Liver (tissue), 9 donors: ENCODE measurements around the gene TMA7B. TPM values are rescaled to one million over a fixed set of nuclear protein-coding genes. Genes with fewer than 3 reads are reported as not detected.

ENCODE experiments used
- DNase-seq: peaks from one replicate; pipeline ENCODE4 v3.0.0-alpha.2; 2017; ENCODE audit warnings: low spot score
- H3K27ac ChIP-seq, 2 donors: one replicate each; pipeline ENCODE4 v1.7.0; 2013; ENCODE audit warnings: inconsistent platforms in 2 of 2, low read length in 2 of 2, control low read depth in 1 of 2, low read depth in 1 of 2, mild to moderate bottlenecking in 1 of 2
- H3K27me3 ChIP-seq, 4 donors: one replicate each; pipeline versions ENCODE4 v1.6.1 to v1.7.0; 2013; ENCODE audit warnings: low read length in 3 of 4, inconsistent platforms in 1 of 4, mild to moderate bottlenecking in 1 of 4, moderate library complexity in 1 of 4; ENCODE audit not compliant: control insufficient read depth in 4 of 4, insufficient read depth in 4 of 4
- H3K36me3 ChIP-seq, 4 donors: one replicate each; pipeline versions ENCODE4 v1.6.1 to v1.7.0; 2013; ENCODE audit warnings: low read length in 3 of 4, mild to moderate bottlenecking in 3 of 4, low read depth in 1 of 4, moderate library complexity in 1 of 4; ENCODE audit not compliant: control insufficient read depth in 4 of 4, insufficient read depth in 3 of 4
- H3K4me1 ChIP-seq, 4 donors: one replicate each; pipeline versions ENCODE4 v1.6.1 to v1.7.0; 2013; ENCODE audit warnings: low read length in 3 of 4, mild to moderate bottlenecking in 3 of 4, moderate library complexity in 1 of 4; ENCODE audit not compliant: control insufficient read depth in 4 of 4, insufficient read depth in 4 of 4
- H3K4me3 ChIP-seq, 3 donors: one replicate each; pipeline versions ENCODE4 v1.6.1 to v1.7.0; 2013; ENCODE audit warnings: low read length in 3 of 3, control low read depth in 1 of 3, low read depth in 1 of 3, mild to moderate bottlenecking in 1 of 3
- H3K9ac ChIP-seq, 2 donors: one replicate each; pipeline ENCODE4 v1.7.0; 2013; ENCODE audit warnings: low read length in 2 of 2, mild to moderate bottlenecking in 2 of 2, moderate library complexity in 2 of 2, control low read depth in 1 of 2, low read depth in 1 of 2
- H3K9me3 ChIP-seq, 4 donors: one replicate each; pipeline versions ENCODE4 v1.6.1 to v1.7.0; 2013; ENCODE audit warnings: low read length in 3 of 4; ENCODE audit not compliant: control insufficient read depth in 4 of 4
- EGR1 ChIP-seq, 2 donors: IDR thresholded peaks; 2 replicates each; pipeline ENCODE4 v1.6.1; 2016 to 2018; ENCODE audit warnings: antibody characterized with exemption in 2 of 2, low read depth in 2 of 2
- FOXA1 ChIP-seq: IDR thresholded peaks from 2 replicates; pipeline ENCODE4 v1.6.1; 2016; ENCODE audit warnings: antibody characterized with exemption
- FOXA2 ChIP-seq: IDR thresholded peaks from 2 replicates; pipeline ENCODE4 v1.6.1; 2016; ENCODE audit warnings: antibody characterized with exemption
- GABPA ChIP-seq, 2 donors: IDR thresholded peaks in 1 of 2; conservative IDR thresholded peaks in 1 of 2; 2 replicates each; pipeline ENCODE4 v1.6.1; 2016; ENCODE audit warnings: antibody characterized with exemption in 2 of 2, mild to moderate bottlenecking in 1 of 2, moderate library complexity in 1 of 2
- HNF4A ChIP-seq, 2 donors: conservative IDR thresholded peaks; 2 replicates each; pipeline ENCODE4 v1.6.1; 2016; ENCODE audit warnings: antibody characterized with exemption in 2 of 2, mild to moderate bottlenecking in 2 of 2
- HNF4G ChIP-seq: IDR thresholded peaks from 2 replicates; pipeline ENCODE4 v1.6.1; 2016; ENCODE audit warnings: antibody characterized with exemption
- JUND ChIP-seq, 2 donors: IDR thresholded peaks; 2 replicates each; pipeline ENCODE4 v1.6.1; 2016; ENCODE audit warnings: antibody characterized with exemption in 2 of 2
- NR2F2 ChIP-seq: IDR thresholded peaks from 2 replicates; pipeline ENCODE4 v1.6.1; 2016; ENCODE audit warnings: antibody characterized with exemption
- RAD21 ChIP-seq, 2 donors: IDR thresholded peaks; 2 replicates each; pipeline ENCODE4 v1.6.1; 2016; ENCODE audit warnings: antibody characterized with exemption in 2 of 2, mild to moderate bottlenecking in 2 of 2
- RXRA ChIP-seq, 2 donors: IDR thresholded peaks; 2 replicates each; pipeline ENCODE4 v1.6.1; 2017 to 2018; ENCODE audit warnings: antibody characterized with exemption in 2 of 2, mild to moderate bottlenecking in 1 of 2
- SP1 ChIP-seq: IDR thresholded peaks from 2 replicates; pipeline ENCODE4 v1.6.1; 2018; ENCODE audit warnings: antibody characterized with exemption, mild to moderate bottlenecking
- TAF1 ChIP-seq: conservative IDR thresholded peaks from 2 replicates; pipeline ENCODE4 v1.6.1; 2016; ENCODE audit warnings: antibody characterized with exemption, mild to moderate bottlenecking
- YY1 ChIP-seq: IDR thresholded peaks from 2 replicates; pipeline ENCODE4 v1.6.1; 2016; ENCODE audit warnings: antibody characterized with exemption, mild to moderate bottlenecking
- ZBTB33 ChIP-seq: IDR thresholded peaks from 2 replicates; pipeline ENCODE4 v1.6.1; 2016; ENCODE audit warnings: antibody characterized with exemption
- WGBS: extraction: QIAGEN DNeasy Blood & Tissue Kit; methylation state at CpG from one replicate; pipeline ENCODE4 v1.1.7; 2013; 5-methylcytosine and 5-hydroxymethylcytosine counted together
- polyA plus RNA-seq, 2 donors: library from polyadenylated mRNA; stranded (reverse) in 1 of 2; unstranded in 1 of 2; fragments of 200-250 nt in 1 of 2; fragments of >200 nt in 1 of 2; fragmentation: Nextera tagmentation in 1 of 2; extraction: Ambion mirVana in 1 of 2; gene quantifications; one replicate each; pipeline versions ENCODE4 v1.2.1 to v1.2.3, GENCODE V29; 2013 to 2015
- total RNA-seq, 2 donors: library from RNA; depleted of rRNA; stranded (reverse); fragments of >200 nt; gene quantifications; one replicate each; pipeline ENCODE4 v1.2.3, GENCODE V29; 2014
- TF ChIP-seq, protein P1 (sequence below): IDR thresholded peaks from 2 replicates; pipeline ENCODE4 v1.6.1; 2016; ENCODE audit warnings: antibody characterized with exemption, mild to moderate bottlenecking
- TF ChIP-seq, protein P2 (sequence below): IDR thresholded peaks from 2 replicates; pipeline ENCODE4 v1.6.1; 2016; ENCODE audit warnings: antibody characterized with exemption
- TF ChIP-seq, protein P3 (sequence below): IDR thresholded peaks from 2 replicates; pipeline ENCODE4 v1.6.1; 2016; ENCODE audit warnings: antibody characterized with exemption
- TF ChIP-seq, protein P4 (sequence below): fragments of 150-350 bp; IDR thresholded peaks from 2 replicates; pipeline ENCODE4 v1.5.1; 2017; ENCODE audit warnings: improper control_type of control experiment, low read depth, low read length; ENCODE audit not compliant: missing input control
- donor health status: healthy.
- donor health status: healthy.
- donor health status: healthy.
- donor health status: healthy.
- donor health status: healthy.

The TMA7B gene
- total and polyA plus RNA-seq, 4 donors, result 0.25 to 2.1 TPM; not detected in 2

- no peak for DNase-seq
- no peak overlapping the region for H3K4me3 ChIP-seq
- H3K9me3 ChIP-seq, result no peaks in the 10 kb centered on the region
- WGBS, result 85% methylated on average over 11 of the region's 11 CpGs
- TF ChIP-seq, protein P1, sequence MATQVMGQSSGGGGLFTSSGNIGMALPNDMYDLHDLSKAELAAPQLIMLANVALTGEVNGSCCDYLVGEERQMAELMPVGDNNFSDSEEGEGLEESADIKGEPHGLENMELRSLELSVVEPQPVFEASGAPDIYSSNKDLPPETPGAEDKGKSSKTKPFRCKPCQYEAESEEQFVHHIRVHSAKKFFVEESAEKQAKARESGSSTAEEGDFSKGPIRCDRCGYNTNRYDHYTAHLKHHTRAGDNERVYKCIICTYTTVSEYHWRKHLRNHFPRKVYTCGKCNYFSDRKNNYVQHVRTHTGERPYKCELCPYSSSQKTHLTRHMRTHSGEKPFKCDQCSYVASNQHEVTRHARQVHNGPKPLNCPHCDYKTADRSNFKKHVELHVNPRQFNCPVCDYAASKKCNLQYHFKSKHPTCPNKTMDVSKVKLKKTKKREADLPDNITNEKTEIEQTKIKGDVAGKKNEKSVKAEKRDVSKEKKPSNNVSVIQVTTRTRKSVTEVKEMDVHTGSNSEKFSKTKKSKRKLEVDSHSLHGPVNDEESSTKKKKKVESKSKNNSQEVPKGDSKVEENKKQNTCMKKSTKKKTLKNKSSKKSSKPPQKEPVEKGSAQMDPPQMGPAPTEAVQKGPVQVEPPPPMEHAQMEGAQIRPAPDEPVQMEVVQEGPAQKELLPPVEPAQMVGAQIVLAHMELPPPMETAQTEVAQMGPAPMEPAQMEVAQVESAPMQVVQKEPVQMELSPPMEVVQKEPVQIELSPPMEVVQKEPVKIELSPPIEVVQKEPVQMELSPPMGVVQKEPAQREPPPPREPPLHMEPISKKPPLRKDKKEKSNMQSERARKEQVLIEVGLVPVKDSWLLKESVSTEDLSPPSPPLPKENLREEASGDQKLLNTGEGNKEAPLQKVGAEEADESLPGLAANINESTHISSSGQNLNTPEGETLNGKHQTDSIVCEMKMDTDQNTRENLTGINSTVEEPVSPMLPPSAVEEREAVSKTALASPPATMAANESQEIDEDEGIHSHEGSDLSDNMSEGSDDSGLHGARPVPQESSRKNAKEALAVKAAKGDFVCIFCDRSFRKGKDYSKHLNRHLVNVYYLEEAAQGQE, result no peak
- TF ChIP-seq RXRA (IDR thresholded peaks at IDR 0.05), result no peak
- TF ChIP-seq HNF4G, result no peak
- TF ChIP-seq, protein P2, sequence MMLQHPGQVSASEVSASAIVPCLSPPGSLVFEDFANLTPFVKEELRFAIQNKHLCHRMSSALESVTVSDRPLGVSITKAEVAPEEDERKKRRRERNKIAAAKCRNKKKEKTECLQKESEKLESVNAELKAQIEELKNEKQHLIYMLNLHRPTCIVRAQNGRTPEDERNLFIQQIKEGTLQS, result no peak
- TF ChIP-seq, protein P3, sequence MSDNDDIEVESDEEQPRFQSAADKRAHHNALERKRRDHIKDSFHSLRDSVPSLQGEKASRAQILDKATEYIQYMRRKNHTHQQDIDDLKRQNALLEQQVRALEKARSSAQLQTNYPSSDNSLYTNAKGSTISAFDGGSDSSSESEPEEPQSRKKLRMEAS, result no peak
- TF ChIP-seq, protein P4, sequence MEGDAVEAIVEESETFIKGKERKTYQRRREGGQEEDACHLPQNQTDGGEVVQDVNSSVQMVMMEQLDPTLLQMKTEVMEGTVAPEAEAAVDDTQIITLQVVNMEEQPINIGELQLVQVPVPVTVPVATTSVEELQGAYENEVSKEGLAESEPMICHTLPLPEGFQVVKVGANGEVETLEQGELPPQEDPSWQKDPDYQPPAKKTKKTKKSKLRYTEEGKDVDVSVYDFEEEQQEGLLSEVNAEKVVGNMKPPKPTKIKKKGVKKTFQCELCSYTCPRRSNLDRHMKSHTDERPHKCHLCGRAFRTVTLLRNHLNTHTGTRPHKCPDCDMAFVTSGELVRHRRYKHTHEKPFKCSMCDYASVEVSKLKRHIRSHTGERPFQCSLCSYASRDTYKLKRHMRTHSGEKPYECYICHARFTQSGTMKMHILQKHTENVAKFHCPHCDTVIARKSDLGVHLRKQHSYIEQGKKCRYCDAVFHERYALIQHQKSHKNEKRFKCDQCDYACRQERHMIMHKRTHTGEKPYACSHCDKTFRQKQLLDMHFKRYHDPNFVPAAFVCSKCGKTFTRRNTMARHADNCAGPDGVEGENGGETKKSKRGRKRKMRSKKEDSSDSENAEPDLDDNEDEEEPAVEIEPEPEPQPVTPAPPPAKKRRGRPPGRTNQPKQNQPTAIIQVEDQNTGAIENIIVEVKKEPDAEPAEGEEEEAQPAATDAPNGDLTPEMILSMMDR, result no peak
- TF ChIP-seq EGR1 (IDR thresholded peaks at IDR 0.05; ENCODE audit: low read depth in 2 of 2), result no peak
- TF ChIP-seq FOXA2, result no peak
- TF ChIP-seq GABPA (IDR thresholded peaks at IDR 0.05 in 1 of 2, conservative IDR thresholded peaks at IDR 0.05 in 1 of 2), result no peak
- TF ChIP-seq RAD21 (IDR thresholded peaks at IDR 0.05), result no peak
- TF ChIP-seq FOXA1, result no peak
- TF ChIP-seq YY1, result no peak
- no peak for TF ChIP-seq ZBTB33
- no peak for TF ChIP-seq HNF4A (conservative IDR thresholded peaks at IDR 0.05)
- TF ChIP-seq TAF1, result no peak
- no peak for TF ChIP-seq JUND (IDR thresholded peaks at IDR 0.05)
- no peak for TF ChIP-seq NR2F2
- no peak for TF ChIP-seq SP1
- no peaks in the 10 kb centered on the region for H3K27me3 ChIP-seq
- H3K9ac ChIP-seq, result no peak overlapping the region
- no peaks in the 10 kb centered on the region for H3K4me1 ChIP-seq
- no peaks in the 10 kb centered on the region for H3K36me3 ChIP-seq
- H3K27ac ChIP-seq, result no peak overlapping the region
Measured at GRCh38 chr22:39958949-39959639, 1.1 kb upstream of the TMA7B start.
